HG02678 (cell line): ENCODE results near the gene LTA4H.

ENCODE experiments used
- ATAC-seq: cut with Tn5 transposase; IDR thresholded peaks from one replicate; pipeline ENCODE4 v1.9.1; 2021; ENCODE audit warnings: mild to moderate bottlenecking, moderate library complexity; ENCODE audit not compliant: unreplicated experiment

LTA4H gene

GRCh38 chr12:96036765-96037455 lies 1.5 kb upstream of the LTA4H start:
- no peak for ATAC-seq

GRCh38 chr12:96034621-96035282 lies 635 bp downstream of the LTA4H start:
- no peak for ATAC-seq

DNA sequence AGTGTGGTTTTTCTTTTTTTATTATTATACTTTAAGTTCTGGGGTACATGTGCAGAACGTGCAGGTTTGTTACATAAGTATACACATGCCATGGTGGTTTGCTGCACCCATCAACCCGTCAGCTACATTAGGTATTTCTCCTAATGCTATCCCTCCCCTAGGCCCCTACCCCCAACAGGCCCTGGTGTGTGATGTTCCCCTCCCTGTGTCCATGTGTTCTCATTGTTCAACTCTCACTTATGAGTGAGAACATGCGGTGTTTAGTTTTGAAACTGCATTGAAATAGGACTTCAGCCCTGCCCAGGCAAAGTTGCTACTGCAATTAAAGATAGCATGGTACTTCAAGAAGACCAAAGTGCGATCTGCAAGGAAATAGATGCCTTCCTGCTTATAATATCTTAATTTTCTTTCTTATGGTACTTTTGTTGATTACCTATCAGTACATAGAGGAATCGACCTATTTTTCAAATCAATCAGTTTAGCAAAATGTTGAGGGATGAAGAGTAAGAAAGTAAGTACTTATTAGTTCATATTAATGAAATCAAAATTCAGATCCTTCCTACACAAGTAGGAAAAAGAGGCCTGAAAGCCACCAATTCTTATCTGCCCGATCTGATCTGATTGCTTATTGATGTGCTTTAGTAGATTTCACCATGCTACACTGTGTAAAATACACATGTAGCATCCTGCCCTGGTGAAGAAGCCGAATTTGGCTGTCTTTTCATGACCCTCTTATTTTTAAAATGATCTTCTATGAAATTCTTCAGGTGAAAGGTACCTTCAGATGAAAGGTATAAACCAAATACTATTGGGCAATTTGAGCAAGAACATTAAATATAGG lies 1.6 kb downstream of the LTA4H start:
- ATAC-seq: no peak

GRCh38 chr12:96029826-96030225 lies 5.6 kb downstream of the LTA4H start:
- no peak for ATAC-seq

GRCh38 chr12:96028538-96028937 lies 6.8 kb downstream of the LTA4H start:
- no peak for ATAC-seq

DNA sequence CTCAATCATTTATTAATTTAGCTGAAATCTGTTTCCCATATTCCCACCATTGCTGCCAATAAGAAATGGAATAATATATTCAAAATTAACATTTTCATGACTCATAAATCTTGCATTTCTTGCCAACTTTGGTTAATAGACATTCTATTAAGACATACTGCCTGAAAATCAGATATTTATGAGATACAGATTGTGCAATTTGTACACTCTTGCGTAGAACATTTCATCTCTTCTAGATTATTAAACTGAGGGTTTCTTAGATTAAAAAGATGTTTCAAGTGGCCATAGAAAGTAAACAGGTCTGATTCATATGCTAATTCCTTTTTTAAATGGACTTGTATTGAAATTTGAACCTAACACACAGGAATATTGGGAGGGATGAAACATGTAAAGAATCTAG lies 9.1 kb downstream of the LTA4H start:
- ATAC-seq: no peak

GRCh38 chr12:96025518-96025917 lies 9.9 kb downstream of the LTA4H start:
- no peak for ATAC-seq

- peak; percentile 97 for ATAC-seq
Measured at GRCh38 chr12:96020314-96021003, 14.9 kb downstream of the LTA4H start.

DNA sequence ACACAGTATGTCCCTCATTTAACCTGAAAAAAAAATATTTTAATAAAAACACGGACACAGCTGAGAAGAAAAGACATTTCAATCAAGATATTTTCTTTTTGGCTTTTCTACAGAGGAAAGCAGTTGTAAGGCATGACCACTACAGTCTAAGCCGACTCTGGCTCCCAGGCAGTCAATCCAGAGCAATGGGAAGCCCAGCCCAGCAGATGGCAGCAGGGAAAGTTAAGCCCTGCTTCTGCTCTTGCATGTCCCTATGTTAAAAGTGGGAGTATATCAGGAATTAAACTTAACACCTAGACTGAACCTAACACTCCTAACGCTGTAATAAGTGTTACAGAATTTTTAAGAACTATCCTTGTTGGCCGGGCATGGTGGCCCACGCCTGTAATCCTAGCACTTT lies 19.7 kb downstream of the LTA4H start:
- ATAC-seq: no peak

DNA sequence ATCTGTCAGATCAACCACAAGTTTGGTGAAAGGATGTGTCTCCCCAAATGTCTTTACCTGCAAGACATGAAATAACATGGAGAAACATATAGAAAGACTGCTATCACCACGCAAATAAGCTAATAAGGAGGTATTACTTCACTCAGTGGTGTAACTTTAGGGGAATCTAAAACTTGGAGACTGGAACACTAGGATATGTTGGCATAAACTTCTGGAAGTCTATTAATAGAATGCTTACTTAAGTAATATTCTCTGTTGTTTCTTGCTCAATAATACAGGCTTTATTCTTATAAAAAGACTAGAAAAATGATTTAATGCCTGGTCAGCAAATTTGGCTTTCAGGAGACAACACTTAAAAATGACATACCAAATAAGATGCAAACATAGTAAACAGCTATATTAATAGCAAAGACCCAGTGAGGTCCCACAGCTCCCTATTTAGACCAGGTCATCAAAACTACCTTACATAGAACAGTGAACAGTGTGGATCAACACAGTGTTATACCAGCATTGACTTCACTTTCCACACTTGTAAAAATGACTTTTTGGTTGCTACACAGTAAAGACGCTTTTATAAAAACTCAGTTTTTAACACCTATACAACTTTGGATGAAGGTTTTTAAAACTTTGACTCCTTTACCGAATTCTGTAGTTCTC lies 20.3 kb downstream of the LTA4H start:
- no peak for ATAC-seq

DNA sequence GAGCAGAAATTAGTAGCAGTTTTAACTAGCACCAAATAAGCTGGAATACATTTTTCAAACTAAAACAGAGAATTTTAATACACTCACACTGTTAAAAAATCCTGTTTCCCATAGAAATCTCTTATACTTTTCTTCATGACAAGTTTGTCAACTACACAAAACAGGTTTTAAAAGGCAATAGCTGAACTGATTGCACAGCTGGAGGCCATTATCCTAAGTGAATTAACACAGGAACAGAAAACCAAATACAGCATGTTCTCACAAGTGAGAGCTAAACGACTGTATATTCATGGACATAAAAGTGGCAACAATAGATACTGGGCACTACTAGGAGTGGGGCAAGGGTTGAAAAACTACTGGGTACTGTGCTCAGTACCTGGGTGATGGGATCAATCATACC lies 27.7 kb downstream of the LTA4H start:
- ATAC-seq: no peak

- no peak for ATAC-seq
Measured at GRCh38 chr12:96006727-96007126, 28.7 kb downstream of the LTA4H start.

GRCh38 chr12:96000858-96001257 lies 34.5 kb downstream of the LTA4H start:
- ATAC-seq: no peak

GRCh38 chr12:95999484-95999883 lies 35.9 kb downstream of the LTA4H start:
- ATAC-seq: no peak

GRCh38 chr12:95998611-95999286 lies 36.6 kb downstream of the LTA4H start:
- ATAC-seq: peak; percentile 98

DNA sequence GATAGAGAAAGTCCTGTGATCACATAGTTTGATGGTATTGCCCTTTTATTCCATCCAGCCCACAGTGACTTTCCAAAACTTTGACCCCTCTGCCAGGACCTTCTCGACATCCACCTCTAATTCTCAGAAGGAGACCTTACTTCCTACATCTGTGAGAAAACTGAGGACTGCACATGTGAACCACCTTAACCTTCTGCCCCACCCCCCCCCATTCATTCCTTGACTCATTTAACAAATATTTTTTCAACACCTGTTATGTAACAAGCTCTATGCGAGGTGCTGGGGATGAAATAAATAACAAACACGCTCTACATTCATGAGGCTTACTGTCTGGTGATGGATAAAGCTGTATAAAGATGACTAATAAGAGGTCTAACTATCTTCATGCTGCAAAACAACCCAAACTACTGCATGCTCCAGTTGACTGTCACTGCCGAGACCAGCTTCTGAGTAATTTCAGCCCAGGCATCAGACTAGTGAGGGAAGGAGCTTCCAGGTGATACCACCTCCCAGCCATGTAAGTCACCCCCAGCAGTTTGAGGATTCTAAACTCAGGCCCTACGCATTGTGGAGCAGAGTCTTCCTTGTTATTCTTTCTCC lies 37.4 kb downstream of the LTA4H start:
- ATAC-seq: no peak

DNA sequence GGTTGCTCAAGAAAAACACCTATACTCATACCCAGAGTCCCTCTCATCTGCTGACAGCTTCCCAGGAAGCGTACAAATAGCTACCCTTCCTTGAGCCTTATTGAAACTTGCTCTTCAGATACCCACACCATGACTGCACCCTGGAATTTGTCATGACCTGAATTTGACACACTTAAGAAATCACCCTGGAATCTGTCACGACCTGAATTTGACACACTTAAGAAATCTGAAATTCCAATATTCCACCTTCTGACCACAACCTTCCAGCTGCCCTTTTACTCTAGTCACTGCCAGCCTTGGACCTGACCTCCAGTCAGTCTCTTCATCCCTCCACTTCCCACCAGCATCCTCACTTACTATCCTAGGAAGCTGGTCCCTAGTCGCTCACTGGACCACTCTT lies 38.1 kb downstream of the LTA4H start:
- no peak for ATAC-seq

- no peak for ATAC-seq
Measured at GRCh38 chr12:95996034-95996658, 39.2 kb downstream of the LTA4H start, which contains the start of gene HAL. TSS of gene HAL (minus strand) at chr12:95996344. CDS start at chr12:95995910, 434 bp downstream.
